Measurements from ENCODE around the gene MLLT6.

- no peak for TF ChIP-seq CTCF (IDR thresholded peaks at IDR 0.05; ENCODE audit: low read depth, low read length)
- TF ChIP-seq EZH2phosphoT487 (IDR thresholded peaks at IDR 0.05; ENCODE audit: low read depth): no peak
These were observed 1.6 kb downstream of the MLLT6 start for GRCh38 chr17:38706505-38707216.

Data from OCI-LY3 (cell line).